ENCODE measurements around the gene MALT1. TPM values are rescaled to one million over a fixed set of nuclear protein-coding genes. Genes with fewer than 3 reads are reported as not detected.

The MALT1 gene
- total RNA-seq, 4 donors from 2014 or later = 18.3 to 27.5 (median 22.6) TPM

- TF ChIP-seq POLR2AphosphoS5 (IDR thresholded peaks at IDR 0.05) (peak; percentile 20 to 29), POLR2A (IDR thresholded peaks at IDR 0.05; ENCODE audit: low read depth) (no peak)
- WGBS = 67% methylated on average over 5 of the region's 5 CpGs
- Histone ChIP-seq H3K27ac (replicated peaks in 1 of 4) (no peak overlapping the region), H3K9me3 (no peaks in the 10 kb centered on the region), H3K4me3 (no peak overlapping the region), H3K4me1 (peaks cover 0 to 7% (median 5%) of the 10 kb centered on the region in 4 donors), H3K36me3 (peaks cover 5 to 28% (median 16%) of the 10 kb centered on the region in 4 donors), H3K27me3 (no peaks in the 10 kb centered on the region)
- DNase-seq (ENCODE audit: extremely low spot score) = peak; percentile 80
- intact Hi-C loops (cut with DNase I) = no loop called here
Measured at GRCh38 chr18:58682429-58683069, 11.3 kb downstream of the MALT1 start.

GRCh38 chr18:58687871-58688308 is 16.6 kb downstream of the MALT1 start:
- intact Hi-C loops (cut with DNase I) = no loop called here
- no peak overlapping the region for H3K27ac ChIP-seq (replicated peaks in 1 of 4)
- DNase-seq (ENCODE audit: extremely low spot score) = no peak
- no peak overlapping the region for H3K4me3 ChIP-seq
- peaks cover 0 to 2% (median under 1%) of the 10 kb centered on the region in 4 donors for H3K4me1 ChIP-seq
- WGBS = 80% methylated on average over 6 of the region's 6 CpGs
- TF ChIP-seq EP300 (IDR thresholded peaks at IDR 0.05) = no peak
- no peak for TF ChIP-seq POLR2AphosphoS5 (IDR thresholded peaks at IDR 0.05)
- TF ChIP-seq CTCF (IDR thresholded peaks at IDR 0.05) = no peak
- TF ChIP-seq POLR2A (IDR thresholded peaks at IDR 0.05; ENCODE audit: low read depth) = no peak
- H3K9me3 ChIP-seq = no peaks in the 10 kb centered on the region
- H3K27me3 ChIP-seq = no peaks in the 10 kb centered on the region
- H3K36me3 ChIP-seq = peaks cover 3 to 28% (median 17%) of the 10 kb centered on the region in 4 donors

- Histone ChIP-seq H3K27me3 (no peaks in the 10 kb centered on the region), H3K9me3 (no peaks in the 10 kb centered on the region), H3K4me1 (peaks cover 0 to 8% (median 0%) of the 10 kb centered on the region in 4 donors), H3K27ac (replicated peaks in 1 of 4) (no peak overlapping the region), H3K36me3 (peaks cover 3 to 22% (median 14%) of the 10 kb centered on the region in 4 donors), H3K4me3 (no peak overlapping the region)
- intact Hi-C loops (cut with DNase I) = no loop called here
- no peak for DNase-seq (ENCODE audit: extremely low spot score)
- 93% methylated on average over 4 of the region's 12 CpGs for WGBS
- TF ChIP-seq EP300 (IDR thresholded peaks at IDR 0.05) (no peak), POLR2A (IDR thresholded peaks at IDR 0.05; ENCODE audit: low read depth) (no peak), CTCF (IDR thresholded peaks at IDR 0.05) (no peak), POLR2AphosphoS5 (IDR thresholded peaks at IDR 0.05) (no peak)
Measured at GRCh38 chr18:58690259-58690658, 19.0 kb downstream of the MALT1 start.

- intact Hi-C loops (cut with DNase I) = no loop called here
- H3K27me3 ChIP-seq = no peaks in the 10 kb centered on the region
- H3K27ac ChIP-seq (replicated peaks in 1 of 4) = no peak overlapping the region
- peaks cover 3 to 18% (median 8%) of the 10 kb centered on the region in 4 donors for H3K36me3 ChIP-seq
- peaks cover 0 to 8% (median 0%) of the 10 kb centered on the region in 4 donors for H3K4me1 ChIP-seq
- H3K4me3 ChIP-seq = no peak overlapping the region
- WGBS = 96% methylated on average over 8 of the region's 8 CpGs
- DNase-seq (ENCODE audit: extremely low spot score) = no peak
- no peaks in the 10 kb centered on the region for H3K9me3 ChIP-seq
- TF ChIP-seq EP300 (IDR thresholded peaks at IDR 0.05) (no peak), POLR2A (IDR thresholded peaks at IDR 0.05; ENCODE audit: low read depth) (no peak), CTCF (IDR thresholded peaks at IDR 0.05) (no peak), POLR2AphosphoS5 (IDR thresholded peaks at IDR 0.05) (no peak)
Measured at GRCh38 chr18:58691256-58691655, 20.0 kb downstream of the MALT1 start.

- H3K27me3 ChIP-seq = no peaks in the 10 kb centered on the region
- no peak overlapping the region for H3K27ac ChIP-seq (replicated peaks in 1 of 4)
- intact Hi-C loops (cut with DNase I) = no loop called here
- H3K36me3 ChIP-seq = peaks cover 0 to 26% (median 6%) of the 10 kb centered on the region in 4 donors
- H3K4me1 ChIP-seq = peaks cover 0 to 10% (median 0%) of the 10 kb centered on the region in 4 donors
- no peak overlapping the region for H3K4me3 ChIP-seq
- DNase-seq (ENCODE audit: extremely low spot score) = no peak
- H3K9me3 ChIP-seq = no peaks in the 10 kb centered on the region
- TF ChIP-seq POLR2A (IDR thresholded peaks at IDR 0.05; ENCODE audit: low read depth) = no peak
- no peak for TF ChIP-seq EP300 (IDR thresholded peaks at IDR 0.05)
- no peak for TF ChIP-seq CTCF (IDR thresholded peaks at IDR 0.05)
- TF ChIP-seq POLR2AphosphoS5 (IDR thresholded peaks at IDR 0.05) = no peak
- 95% methylated on average over 6 of the region's 6 CpGs for WGBS
Measured at GRCh38 chr18:58692422-58693185, 21.3 kb downstream of the MALT1 start.

All from esophagus muscularis mucosa (tissue), 4 donors.